NCI-H510A treated with DMSO at 0.1 percent for 48 hours (cell line): ENCODE results near the gene SLC16A7.

ENCODE experiments used
- DNase-seq: peaks from one replicate; lab custom pipeline; 2025; lab: John Stamatoyannopoulos, UW

SLC16A7 gene

GRCh38 chr12:59668674-59669073, 72.8 kb downstream of the SLC16A7 start:
- no peak for DNase-seq

GRCh38 chr12:59672273-59672672, 76.4 kb downstream of the SLC16A7 start:
- DNase-seq: no peak

DNA sequence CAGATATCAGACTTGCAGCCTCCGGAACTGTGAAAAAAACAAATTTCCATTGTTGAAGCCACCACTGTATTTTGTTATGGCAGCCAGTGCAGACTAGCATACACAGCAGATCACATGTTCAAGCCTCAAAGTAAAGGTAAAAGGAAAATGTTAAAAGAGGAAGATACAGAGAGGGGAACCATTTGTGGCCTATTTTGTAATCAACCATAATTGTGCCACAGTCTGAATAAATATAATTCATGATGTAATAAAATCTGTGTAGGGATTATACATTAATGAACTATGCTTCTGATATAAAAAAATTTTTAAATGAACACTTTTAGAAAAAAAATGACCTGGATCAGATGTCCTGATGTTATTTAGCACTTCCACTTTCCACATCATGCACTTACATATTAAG, 79.6 kb downstream of the SLC16A7 start:
- no peak for DNase-seq

DNA sequence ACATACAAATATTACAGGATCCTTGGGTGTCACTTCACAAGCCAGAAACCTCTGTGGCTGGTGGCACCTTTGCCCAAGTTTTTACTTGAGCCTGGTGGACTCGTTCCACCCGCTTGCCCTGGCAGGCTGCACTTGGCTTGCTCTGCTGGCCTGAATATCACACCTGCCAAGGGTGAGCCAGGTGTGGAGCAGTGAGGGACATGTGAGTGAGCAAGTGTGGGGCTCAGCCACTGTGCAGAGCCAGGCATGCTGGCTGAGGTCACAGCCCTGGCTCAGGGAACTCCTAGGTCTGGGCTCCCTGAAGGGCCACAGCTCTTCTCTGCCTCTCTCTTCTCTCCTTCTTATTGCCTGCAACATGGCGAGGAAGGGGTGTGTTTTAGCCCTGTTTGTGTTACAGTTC, 82.0 kb downstream of the SLC16A7 start:
- DNase-seq: no peak

GRCh38 chr12:59678759-59679411, 83.1 kb downstream of the SLC16A7 start:
- no peak for DNase-seq

GRCh38 chr12:59689776-59690175, 93.9 kb downstream of the SLC16A7 start:
- no peak for DNase-seq

DNA sequence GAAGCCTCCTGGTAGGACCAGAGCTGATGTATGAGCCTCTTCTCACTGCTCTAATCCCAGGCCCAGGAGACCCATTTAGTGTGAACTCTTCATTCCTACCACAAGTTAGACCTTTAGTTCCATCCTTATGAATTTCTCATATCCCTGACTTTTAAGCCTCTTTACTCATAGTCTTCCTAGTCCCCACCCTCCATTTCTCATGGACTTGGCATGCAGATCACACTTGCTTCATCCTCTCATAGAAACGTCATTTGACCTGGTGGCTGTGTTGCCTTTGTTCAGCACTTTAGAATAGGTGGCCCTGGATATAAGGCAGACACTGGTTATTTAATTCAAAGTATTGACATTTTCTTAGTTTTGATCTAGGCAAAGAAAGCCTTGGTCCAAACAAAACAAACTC, 99.5 kb downstream of the SLC16A7 start:
- no peak for DNase-seq

DNA sequence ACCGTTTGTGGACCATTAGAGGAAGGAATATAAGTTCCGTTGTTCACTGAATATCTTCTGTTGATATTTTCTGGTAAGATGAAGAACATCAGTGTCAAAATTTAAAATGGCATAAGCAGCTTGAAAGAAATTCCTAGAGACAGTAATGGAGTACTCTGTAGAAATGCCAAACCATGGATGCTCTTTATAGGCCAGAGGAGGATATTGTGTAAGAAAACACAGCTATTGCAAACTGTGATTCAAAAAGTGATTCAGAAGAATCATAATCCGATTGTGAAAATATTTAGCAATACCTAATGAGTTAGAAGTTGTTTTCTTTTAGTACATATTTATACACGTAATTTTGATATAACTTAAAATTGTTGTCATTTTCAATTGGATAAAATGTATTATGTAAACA, 102.8 kb downstream of the SLC16A7 start:
- DNase-seq: no peak

- DNase-seq: no peak
Observed at GRCh38 chr12:59699421-59700152, 103.8 kb downstream of the SLC16A7 start.

- DNase-seq: no peak
Observed at GRCh38 chr12:59700153-59700450, 104.3 kb downstream of the SLC16A7 start.

DNA sequence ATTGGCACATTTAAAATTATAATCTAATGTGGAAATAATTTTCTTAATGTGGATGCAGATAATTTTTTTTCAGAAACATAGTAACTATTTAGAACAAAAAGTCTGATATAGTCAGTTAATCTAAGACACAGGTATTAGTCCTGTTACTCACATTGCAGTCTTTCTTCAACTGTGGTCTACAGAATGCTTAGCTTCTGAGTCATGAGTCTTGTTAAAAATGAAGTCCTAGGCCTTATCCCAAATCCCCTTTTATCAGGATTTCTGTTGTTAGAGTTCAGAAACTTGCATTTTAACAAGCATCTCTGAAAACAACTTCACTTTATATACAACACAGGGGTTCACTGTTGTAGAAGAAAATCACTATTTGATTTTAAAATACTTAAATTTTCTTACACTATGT, 112.2 kb downstream of the SLC16A7 start:
- DNase-seq: no peak

- no peak for DNase-seq
Observed at GRCh38 chr12:59708484-59708883, 112.7 kb downstream of the SLC16A7 start.

DNA sequence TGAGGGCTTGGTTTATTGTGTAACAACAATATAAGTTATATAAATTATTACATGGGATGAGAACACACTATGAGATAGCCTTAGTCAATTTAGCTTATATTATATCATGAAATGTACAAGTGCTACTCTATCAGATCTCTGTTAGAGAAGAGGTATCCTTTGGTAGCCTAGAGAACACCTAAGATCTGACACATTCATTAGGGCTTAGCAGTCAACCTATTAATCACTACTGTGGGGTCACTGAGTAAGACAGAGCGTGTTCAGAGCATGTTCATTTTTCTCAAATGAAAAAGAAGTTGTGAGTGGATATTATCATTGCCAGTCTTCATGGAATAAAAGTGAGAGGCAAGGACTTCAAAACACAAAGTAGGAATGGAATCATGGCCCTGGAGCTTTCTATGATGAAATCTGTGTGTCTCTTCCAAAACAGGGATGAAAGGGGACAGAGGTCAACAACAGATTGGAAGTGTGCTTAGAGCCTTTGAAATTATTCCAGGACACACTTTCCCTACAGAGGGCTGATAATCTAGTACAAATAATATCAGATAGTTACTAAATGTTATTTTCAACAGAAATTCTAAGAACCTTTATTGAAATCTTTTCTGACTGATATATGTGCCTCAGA, 114.3 kb downstream of the SLC16A7 start:
- no peak for DNase-seq

- no peak for DNase-seq
Observed at GRCh38 chr12:59710964-59711363, 115.1 kb downstream of the SLC16A7 start.

GRCh38 chr12:59715434-59715833, 119.6 kb downstream of the SLC16A7 start:
- DNase-seq: no peak

GRCh38 chr12:59716043-59716442, 120.2 kb downstream of the SLC16A7 start:
- DNase-seq: no peak

DNA sequence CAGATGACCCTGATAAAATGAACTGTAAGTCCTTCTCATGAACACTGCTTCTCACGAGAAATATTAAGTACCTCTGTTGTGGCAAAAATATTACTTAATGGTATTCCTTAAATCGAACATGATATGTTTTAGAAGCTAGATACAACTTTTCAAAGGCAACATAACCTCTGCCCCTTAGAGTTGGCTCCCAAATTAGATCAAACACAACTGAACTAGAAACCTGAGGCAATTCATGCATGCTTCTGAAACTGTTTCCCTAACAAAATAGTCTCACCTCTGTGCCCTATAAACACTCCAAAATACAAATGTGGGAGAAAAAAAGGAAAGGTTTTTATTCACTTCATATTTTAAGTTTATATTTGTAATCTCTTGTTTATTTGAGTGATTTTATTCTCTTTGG, 121.6 kb downstream of the SLC16A7 start:
- no peak for DNase-seq

- DNase-seq: no peak
Observed at GRCh38 chr12:59719701-59720100, 123.9 kb downstream of the SLC16A7 start.

DNA sequence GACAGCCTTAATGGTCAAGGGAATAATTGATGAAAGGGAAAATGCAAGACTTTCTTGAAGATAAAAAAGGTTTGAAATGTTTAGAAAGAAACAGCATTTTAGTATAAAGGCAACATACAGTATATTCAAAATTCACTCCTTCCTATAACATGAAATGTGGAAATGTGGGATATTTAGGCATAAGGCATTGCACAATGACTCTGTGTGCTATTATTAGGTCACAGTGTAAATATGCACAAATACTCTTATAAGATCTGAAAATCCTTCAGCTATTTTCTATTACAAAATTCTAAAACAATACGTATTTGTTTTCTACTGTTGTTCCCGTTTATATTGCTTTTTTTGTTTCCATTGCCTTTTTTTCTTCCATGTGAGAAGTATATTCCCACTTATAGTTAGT, 127.7 kb downstream of the SLC16A7 start:
- DNase-seq: no peak

- no peak for DNase-seq
Observed at GRCh38 chr12:59724011-59724695, 128.3 kb downstream of the SLC16A7 start.

GRCh38 chr12:59733200-59733599, 137.4 kb downstream of the SLC16A7 start:
- no peak for DNase-seq

DNA sequence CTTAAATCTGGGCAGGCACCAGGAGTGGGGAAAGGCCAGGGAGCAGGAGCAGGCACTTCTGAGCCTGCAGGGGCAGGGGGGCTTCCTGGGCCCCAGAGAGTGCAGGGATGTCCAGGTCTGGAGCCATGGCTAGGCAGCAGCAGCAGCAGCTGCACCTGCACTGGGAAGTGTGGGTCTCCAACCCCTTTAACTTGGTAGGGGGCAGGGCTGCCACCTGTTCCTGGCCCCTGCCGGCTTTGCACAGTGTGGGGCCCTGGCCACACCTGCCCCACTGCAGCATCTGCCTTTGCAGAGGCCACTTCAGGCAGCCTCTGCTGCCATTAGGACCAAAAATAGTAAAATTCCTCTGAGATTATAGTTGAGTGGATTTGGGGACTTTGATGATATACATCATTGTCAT, 138.5 kb downstream of the SLC16A7 start:
- DNase-seq: peak; percentile 24

GRCh38 chr12:59735231-59735630, 139.4 kb downstream of the SLC16A7 start:
- no peak for DNase-seq
